GM12801 (cell line): Measurements from ENCODE around the gene HLA-DOA.

Experiments
- TF ChIP-seq, protein P1 (sequence below): IDR thresholded peaks from one replicate; pipeline ENCODE4 v1.5.1; 2011; ENCODE audit warnings: control low read depth; ENCODE audit not compliant: insufficient read length; ENCODE audit errors: extremely low read depth

The HLA-DOA gene

GRCh38 chr6:32967151-32968091, 42.0 kb downstream of the HLA-DOA start:
- TF ChIP-seq, protein P1, sequence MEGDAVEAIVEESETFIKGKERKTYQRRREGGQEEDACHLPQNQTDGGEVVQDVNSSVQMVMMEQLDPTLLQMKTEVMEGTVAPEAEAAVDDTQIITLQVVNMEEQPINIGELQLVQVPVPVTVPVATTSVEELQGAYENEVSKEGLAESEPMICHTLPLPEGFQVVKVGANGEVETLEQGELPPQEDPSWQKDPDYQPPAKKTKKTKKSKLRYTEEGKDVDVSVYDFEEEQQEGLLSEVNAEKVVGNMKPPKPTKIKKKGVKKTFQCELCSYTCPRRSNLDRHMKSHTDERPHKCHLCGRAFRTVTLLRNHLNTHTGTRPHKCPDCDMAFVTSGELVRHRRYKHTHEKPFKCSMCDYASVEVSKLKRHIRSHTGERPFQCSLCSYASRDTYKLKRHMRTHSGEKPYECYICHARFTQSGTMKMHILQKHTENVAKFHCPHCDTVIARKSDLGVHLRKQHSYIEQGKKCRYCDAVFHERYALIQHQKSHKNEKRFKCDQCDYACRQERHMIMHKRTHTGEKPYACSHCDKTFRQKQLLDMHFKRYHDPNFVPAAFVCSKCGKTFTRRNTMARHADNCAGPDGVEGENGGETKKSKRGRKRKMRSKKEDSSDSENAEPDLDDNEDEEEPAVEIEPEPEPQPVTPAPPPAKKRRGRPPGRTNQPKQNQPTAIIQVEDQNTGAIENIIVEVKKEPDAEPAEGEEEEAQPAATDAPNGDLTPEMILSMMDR, result no peak

GRCh38 chr6:32964776-32965175, 44.6 kb downstream of the HLA-DOA start:
- TF ChIP-seq, protein P1, result no peak

DNA sequence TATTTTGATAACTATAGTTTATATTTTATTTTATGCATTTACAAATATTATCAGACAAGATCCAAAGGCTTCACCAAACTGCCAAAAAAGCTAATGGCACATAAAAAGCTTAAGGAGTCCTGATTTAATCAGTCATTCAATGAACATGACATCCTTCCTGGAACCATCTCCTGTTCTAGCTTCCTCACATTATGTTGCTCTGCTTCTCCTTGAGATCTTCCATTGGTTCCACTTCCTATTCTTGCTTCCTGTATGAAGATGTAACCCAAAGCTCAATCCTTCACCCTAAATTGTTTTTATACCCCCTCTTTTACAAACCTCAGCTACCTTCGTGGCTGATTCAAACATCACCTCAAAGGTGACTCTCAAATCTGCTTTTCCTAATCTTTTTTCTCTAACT, 45.5 kb downstream of the HLA-DOA start:
- TF ChIP-seq, protein P1, result no peak

DNA sequence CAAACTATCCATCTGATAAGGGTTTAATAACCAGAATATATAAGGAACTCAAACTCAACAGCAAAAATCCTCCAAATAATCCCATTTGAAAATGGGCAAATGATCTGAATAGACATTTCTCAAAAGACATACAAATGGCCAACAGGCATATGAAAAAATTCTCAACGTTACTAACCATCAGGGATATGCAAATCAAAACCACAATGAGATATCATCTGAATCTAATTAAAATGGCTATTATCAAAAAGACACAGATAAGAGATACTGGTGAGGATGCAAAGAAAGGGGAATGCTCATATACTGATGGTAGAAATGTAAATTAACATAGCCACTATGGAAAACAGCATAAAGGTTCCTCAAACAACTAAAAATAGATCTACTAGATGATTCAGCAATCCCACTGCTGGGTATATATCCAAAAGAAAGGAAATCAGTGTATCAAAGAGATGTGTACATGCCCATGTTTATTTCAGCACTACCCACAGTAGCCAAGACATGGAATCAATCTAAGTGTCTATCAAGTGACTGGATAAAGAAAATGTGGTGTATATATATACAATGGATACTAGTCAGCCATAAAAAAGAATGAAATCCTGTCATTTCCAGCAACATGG, 47.1 kb downstream of the HLA-DOA start:
- TF ChIP-seq, protein P1, result no peak

DNA sequence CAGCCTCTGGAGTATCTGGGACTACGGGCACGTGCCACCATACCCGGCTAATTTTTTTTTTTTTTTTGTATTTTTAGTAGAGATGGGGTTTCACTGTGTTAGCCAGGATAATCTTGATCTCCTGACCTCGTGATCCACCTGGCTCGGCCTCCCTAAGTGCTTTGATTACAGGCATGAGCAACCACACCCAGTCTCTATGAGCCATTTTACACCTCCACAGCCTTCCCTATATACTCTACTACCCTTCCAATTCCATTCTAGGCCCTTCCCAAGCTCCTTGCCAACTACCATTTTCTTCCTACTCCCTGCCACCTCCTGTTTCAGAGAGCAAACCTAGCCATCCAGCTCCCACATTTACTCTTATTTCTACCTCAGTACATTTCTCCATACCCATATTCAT, 48.8 kb downstream of the HLA-DOA start:
- TF ChIP-seq, protein P1, result no peak

DNA sequence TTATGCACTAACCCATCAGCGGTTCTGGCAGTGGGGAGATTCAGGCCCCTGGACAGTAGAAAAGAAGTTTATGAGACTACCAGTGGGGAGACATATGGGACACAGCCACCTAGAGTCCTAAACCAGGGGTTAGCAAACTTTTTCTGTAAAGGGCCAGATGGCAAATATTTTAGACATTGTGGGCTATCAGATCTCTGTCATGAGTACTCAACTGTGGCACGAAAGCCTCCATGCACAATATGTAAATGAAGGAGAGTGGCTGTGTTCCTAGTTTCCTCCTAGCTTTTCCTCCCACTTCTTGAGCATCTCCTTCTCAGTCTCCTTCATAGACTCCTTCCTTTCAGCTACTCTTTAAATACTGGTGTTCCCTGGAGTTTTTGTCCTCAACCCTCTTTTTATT, 53.2 kb downstream of the HLA-DOA start:
- TF ChIP-seq, protein P1, result no peak

- TF ChIP-seq, protein P1, result no peak
Measured at GRCh38 chr6:32954986-32955802, 54.2 kb downstream of the HLA-DOA start.
